GM18511 (cell line): ENCODE results near the gene SNRPD1.
"Not testable (repeated sequence)": the region's sequence is repeated elsewhere in the genome, so short reads cannot be mapped to it uniquely, and the experiment has no call there.

Experiments
- ATAC-seq: cut with Tn5 transposase; IDR thresholded peaks from one replicate; pipeline ENCODE4 v1.9.1; 2021; ENCODE audit warnings: mild to moderate bottlenecking, moderate library complexity; ENCODE audit not compliant: unreplicated experiment

Gene SNRPD1

GRCh38 chr18:21634588-21635199, 22.6 kb downstream of the SNRPD1 start:
- no peak for ATAC-seq

GRCh38 chr18:21636769-21637168, 24.7 kb downstream of the SNRPD1 start:
- no peak for ATAC-seq

DNA sequence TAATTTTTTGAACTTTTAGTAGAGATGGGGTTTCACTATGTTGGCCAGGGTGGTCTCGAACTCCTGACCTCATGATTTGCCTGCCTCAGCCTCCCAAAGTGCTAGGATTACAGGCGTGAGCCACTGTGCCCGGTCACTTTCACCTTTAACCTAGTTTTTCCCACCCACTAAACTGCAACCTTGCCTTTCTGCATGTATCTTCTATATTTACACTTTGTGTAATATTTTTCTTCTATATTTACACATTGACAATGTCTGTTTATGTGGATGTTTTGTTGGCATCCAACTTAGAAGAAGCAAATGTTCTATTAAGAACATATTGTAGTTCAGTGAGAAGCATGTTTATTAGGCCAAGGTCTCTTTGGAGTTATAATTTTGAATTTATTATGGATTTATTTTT, 26.7 kb downstream of the SNRPD1 start:
- ATAC-seq = no peak

DNA sequence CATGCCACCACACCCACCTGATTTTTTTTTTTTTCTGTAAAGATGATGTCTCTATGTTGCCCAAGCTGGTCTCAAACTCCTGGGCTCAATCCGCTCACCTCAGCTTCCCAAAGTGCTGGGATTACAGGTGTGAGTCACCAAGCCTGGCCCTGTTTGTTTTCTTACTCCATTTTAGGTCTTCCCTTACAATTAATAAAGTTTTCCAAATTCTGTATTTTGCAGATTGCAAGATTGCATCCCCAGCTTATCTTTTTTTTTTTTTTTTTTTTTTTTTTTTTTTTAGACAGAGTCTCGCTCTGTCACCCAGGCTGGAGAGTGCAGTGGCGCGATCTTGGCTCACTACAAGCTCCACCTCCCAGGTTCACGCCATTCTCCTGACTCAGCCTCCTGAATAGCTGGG, 28.3 kb downstream of the SNRPD1 start:
- not testable (repeated sequence) for ATAC-seq

DNA sequence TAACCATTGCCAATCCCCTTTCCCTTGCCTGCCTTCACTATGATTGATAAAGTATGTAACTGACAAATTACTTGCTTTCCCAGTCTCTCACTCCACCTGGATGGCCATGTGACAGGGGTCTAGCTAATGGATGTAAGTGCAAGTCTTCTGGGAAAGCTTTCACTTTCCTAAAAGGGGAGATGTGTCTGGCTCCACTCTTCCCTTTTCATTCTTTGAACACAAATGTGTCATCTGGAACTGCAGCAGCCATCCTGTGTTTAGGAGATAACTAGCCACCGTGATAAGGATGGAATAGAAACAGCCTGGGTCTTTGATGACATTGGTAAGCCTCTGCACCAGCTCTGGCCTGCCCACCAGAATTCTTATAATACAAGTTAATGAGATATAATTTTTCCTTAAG, 38.2 kb downstream of the SNRPD1 start:
- ATAC-seq = no peak

DNA sequence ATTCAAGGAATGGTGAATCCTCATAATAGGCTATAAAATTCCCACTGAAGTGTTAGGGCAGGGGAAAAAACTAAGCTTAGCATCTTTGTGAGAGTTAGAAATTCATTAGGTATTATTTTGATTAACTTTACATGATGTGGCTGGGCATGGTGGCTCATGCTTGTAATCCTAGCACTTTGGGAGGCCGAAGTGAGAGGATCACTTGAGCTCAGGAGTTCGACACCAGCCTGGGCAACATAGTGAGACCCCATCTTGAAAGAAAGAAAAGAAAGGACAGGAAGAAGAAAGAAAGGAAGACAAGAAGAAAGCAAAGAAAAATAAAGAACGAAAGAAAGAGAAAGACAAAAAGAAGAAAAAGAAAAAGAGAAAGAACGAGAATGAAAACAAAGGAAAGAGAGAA, 40.0 kb downstream of the SNRPD1 start:
- ATAC-seq = no peak

- no peak for ATAC-seq
These were observed 41.2 kb downstream of the SNRPD1 start for GRCh38 chr18:21653361-21653760.

DNA sequence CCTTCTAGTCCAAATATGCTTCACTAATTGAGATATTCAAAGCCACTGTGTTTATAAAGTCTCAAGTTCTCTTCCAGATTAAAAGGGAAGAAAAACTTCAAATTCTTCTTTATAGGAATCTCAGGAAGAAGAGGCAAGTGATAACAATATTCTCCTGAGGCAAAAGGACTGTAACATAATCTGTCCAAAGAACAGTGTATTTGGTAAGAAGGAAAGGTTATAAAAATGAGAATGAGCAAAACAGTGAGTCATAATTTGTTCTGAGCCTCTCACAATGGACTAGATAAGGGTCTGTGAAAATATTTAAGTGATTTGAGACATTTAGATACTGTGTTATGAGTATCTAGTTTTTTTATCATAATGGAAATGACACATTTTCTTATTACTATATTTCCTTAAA, 44.3 kb downstream of the SNRPD1 start:
- ATAC-seq = no peak

- ATAC-seq = no peak
These were observed 48.0 kb downstream of the SNRPD1 start for GRCh38 chr18:21660078-21660477.

DNA sequence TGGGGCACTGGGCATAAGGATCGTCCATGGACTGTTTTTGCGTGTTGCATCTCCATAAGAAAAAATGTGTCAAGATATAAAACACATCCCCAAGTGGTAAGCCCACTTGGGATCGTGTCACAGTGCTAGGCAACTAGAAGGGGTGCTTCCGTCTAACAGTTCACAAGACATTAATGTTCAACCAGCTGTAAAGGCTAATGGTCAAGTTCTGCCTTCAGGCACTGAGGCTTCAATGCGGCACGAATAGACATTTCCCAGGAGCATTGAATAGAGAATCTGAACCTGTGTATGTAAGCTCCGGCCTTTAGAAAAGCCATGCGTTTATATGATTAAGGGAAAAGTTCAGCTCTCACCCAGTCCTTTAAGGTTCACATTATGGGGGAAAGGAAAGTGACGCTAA, 50.5 kb downstream of the SNRPD1 start:
- ATAC-seq = no peak

DNA sequence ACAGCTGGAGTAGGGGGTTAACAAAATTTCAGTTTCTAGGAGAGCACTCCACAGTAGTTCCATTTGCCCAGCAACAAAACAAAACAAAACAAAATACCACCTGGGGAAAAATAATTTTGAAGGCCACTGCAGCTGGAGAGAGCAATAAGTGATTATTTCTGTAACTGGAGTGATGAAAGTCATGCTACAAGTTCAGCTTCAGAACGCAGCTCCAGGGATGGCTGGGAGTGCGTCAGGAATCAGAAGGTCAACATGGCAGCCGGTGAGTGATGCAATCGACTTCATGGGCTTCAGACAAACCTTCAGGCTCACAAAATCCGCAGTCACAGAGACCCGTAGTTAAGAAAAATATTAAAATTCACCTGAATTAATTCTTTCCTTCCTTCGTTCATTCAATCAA, 51.5 kb downstream of the SNRPD1 start:
- no peak for ATAC-seq

DNA sequence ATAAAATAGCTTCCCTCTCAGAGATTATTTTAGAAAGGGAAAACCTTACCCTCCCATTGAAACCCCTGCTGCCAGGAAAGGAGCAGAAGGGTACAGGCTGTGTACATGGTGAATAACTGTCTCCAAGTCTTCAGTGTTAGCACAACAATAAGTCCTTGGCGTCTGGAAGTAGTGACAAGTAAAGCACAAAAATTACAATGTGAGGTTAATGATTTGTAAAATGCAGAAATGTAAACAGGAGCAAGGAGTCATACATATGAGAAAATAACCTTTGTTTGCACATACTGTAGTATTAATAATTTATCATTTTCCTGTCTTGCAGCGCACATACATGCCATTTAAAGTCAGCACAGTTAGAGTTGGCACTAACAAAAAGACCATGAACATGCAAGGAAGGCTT, 52.0 kb downstream of the SNRPD1 start:
- ATAC-seq = no peak

GRCh38 chr18:21669736-21670285, 57.7 kb downstream of the SNRPD1 start:
- ATAC-seq = no peak

DNA sequence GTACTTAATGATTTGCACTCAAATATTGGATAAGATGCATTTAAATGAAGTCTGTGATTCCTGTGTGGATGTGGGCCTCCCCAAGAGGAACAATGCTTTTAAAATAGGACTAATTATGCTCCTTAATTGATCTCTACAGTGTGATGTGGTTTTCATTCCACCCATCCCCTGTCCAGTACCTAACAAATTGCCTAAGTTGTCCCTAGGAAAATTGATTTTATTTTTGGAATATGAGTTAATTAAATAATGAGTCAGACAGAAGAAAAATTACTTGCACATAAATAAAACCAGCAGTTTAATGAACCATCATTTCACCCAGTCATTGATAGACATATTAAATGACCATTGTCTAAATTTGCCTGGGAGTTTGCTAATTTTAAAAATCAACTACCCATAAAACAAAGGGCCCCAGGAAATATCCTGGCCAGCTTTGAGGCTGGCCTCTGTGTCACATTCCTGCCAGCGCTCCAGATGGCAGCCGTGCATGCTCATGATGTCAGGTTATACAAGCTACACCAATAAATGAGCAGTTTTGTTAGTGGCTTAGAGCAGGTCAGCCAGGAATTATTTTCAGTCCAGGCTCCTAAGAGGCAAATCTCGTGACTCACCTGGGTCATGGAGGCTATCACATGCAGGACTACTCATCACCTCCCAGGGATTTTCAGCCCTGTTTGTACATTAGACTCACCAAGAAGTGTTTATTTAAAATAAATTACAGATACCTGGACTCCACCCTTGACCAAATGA, 60.6 kb downstream of the SNRPD1 start:
- no peak for ATAC-seq

DNA sequence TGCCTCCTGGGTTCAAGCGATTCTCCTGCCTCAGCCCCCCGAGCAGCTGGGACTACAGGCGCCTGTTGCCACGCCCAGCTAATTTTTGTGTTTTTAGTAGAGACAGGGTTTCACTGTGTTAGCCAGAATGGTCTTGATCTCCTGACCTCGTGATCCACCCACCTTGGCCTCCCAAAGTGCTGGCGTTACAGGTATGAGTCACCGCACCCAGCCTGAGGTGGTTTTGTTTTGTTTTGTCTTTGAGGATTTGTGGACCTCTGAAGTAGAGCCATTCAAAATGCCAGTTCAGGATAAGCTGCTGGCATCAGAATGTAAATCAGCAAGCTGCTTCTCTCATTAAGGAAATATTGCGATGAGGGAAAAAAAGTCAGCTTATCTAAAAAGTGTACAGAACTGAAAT, 63.2 kb downstream of the SNRPD1 start:
- not testable (repeated sequence) for ATAC-seq

DNA sequence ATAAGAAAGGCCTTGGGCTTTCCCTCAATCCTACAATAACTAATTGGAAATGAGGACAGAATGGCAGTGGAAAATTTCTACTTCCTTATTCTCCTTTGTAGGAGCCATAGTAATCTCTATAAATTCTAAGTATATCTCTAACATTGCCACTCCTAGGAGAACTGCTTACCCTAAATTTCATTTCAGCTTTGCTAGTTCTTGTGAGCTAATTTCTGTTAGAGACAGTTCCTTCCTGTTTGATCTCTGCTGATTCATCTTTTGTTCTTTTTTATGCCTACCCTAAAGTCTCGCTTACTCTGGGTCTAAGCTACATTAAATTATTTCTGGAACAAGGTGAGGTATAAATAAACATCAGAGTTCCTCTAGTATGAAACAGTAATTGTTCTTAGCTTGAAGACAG, 66.7 kb downstream of the SNRPD1 start:
- no peak for ATAC-seq

DNA sequence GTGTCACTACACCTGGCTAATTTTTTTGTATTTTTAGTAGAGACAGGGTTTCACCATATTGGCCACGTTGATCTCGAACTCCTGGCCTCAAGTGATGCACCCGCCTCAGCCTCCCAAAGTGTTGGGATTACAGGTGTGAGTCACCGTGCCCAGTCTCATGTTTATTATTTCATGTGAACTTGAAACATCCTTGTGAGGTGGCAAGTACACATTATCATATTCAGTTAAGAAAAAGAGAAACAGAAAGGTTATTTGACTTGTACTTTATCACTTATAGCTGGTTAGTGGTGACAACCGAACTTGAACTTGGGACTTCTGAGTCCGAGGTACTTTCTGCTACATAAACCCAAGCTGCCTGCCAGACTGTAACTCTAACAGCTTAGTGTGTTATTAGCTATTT, 68.0 kb downstream of the SNRPD1 start:
- no peak for ATAC-seq

- ATAC-seq = peak; percentile 42
These were observed 70.4 kb downstream of the SNRPD1 start for GRCh38 chr18:21682371-21683051.
